ENCODE results near the gene TSNAX.
"Not testable (repeated sequence)": the region's sequence is repeated elsewhere in the genome, so short reads cannot be mapped to it uniquely, and the experiment has no call there.

The TSNAX gene

GRCh38 chr1:231564373-231564772 is 35.9 kb downstream of the TSNAX start:
- no peak for DNase-seq

GRCh38 chr1:231566496-231566895 is 38.0 kb downstream of the TSNAX start:
- no peak for DNase-seq

- DNase-seq, result not testable (repeated sequence)
These were observed 41.8 kb downstream of the TSNAX start for GRCh38 chr1:231570262-231570661.

- DNase-seq, result no peak
These were observed 43.4 kb downstream of the TSNAX start for GRCh38 chr1:231571904-231572303.

GRCh38 chr1:231575472-231575871 is 47.0 kb downstream of the TSNAX start:
- DNase-seq, result no peak

DNA sequence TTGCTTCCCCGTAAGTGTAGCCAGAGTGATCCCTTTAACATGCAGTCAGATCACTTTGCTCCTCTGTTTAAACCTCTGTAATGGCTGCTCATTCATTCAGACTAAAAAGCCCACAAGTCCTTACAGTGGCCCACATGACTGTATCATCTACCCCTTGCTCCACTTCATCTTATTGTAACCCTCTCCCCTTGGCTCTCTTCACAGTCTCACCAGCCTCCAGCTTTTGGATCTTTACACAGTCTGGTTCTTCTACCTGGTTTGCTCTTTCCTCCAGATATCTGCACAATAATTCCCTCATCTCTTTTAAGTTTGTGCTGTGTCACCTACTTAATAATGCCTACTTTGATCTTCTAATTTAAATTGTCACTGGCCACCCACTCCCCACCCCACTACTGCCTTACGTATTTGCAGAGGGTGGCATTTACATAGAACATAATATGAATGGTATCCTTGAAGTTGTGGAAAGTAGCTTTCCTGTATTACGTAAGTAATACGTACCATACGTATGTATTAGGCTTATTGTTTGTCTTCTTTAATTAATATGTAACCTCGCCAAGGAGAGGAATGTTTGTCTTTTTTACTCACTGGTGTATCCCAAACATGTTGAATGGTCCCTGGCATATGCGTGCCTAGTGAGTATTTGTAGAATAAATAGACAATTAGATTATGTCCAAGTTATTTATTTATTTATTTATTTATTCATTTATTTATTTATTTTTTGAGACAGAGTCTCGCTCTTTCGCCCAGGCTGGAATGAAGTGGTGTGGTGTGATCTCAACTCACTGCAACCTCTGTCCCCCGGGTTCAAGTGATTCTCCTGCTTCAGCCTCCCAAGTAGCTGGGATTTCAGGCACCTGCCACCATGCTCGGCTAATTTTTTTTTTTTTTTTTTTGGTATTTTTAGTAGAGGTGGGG is 48.6 kb downstream of the TSNAX start:
- DNase-seq, result no peak

- no peak for DNase-seq
These were observed 52.4 kb downstream of the TSNAX start for GRCh38 chr1:231580874-231581273.

GRCh38 chr1:231581859-231582258 is 53.4 kb downstream of the TSNAX start:
- DNase-seq, result no peak

DNA sequence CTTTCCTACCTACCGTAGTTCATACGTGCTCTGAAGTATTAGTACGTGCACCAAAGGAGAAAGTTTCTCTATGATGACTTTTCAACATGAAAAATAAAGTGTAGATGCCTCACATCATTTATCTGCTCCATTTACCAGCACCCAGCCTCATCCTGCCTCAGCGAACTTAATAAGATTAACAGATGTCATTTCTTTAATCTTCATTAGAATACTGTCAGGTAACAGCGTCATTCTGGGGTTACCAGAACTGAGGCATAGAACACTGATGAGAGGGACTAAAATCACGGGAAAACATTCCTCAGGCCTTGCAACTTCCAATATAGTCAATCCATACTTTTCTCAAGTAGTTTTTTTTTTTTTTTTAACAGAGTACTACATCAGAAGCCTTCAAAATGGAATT is 54.9 kb downstream of the TSNAX start:
- no peak for DNase-seq

DNA sequence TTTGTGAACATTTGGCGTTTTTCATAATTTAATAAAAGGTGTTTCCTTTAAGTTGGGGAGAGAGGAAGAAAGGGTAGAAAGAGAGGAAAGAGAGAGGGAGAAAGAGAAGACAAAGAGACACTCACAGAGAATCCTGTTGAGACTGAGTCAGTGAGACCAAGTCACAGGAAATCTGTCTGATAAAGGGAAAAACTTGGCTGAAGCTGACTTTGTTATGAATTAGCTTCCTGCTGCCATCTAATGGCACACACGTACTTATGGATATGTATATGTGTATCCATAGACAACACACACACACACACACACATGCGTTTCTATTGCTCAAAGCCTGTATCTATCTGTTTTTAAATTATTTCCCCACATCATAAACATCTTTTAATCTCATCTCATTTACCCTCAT is 55.6 kb downstream of the TSNAX start:
- DNase-seq, result no peak

GRCh38 chr1:231584921-231585320 is 56.5 kb downstream of the TSNAX start:
- DNase-seq, result no peak

DNA sequence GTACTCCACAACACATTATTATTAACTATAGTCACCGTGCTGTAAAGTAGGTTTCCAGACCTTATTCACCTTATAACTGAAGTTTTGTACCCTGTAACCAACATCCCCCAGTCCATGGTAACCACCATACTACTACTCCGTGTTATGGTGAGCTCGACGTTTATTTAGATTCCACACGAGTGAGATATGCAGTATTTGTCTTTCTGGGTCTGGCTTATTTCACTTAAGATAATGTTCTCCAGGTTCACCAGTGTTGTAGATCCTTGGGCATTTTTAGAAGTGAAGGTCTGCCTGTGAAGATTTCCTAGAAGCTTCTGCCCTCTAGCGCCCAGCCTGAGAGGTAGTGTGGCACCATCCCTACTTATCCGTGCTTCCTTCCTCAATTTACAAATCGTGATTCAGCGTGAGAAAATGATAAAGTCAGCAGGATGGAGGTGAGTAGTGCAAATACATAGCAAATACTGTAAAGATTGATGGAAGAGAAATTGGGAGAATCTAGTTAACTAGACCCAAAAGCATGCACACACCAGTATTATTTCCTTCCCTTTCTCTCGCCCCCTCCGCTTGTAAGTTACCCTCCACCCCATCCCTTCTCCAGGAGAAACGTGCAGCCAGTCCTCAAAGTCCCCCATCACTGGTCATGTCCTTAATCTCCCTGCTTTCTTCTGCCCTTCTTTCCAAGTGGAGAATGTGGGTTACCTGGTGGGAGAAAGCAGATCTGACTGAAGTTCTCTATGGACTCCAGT is 62.2 kb downstream of the TSNAX start:
- DNase-seq, result peak; percentile 30

GRCh38 chr1:231591466-231591865 is 63.0 kb downstream of the TSNAX start:
- no peak for DNase-seq

DNA sequence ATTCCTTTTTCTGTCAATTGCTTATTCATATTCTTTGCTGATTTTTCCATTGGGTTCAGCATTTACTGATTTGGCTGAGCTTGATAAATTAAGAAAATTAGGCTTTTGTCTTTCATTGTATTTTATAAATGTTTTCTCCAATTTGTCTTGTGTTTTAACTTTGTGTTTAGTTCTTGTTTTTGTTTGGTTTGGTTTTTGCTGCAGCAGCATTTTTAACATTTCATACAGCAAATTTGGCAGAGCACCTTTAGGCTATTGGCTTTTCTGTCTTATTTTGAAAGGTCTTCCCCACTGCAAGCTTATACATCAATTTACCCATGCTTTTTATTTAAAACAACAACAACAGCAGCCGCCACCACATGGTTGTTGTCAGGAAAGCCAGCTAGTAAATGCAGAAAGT is 64.3 kb downstream of the TSNAX start:
- no peak for DNase-seq

DNA sequence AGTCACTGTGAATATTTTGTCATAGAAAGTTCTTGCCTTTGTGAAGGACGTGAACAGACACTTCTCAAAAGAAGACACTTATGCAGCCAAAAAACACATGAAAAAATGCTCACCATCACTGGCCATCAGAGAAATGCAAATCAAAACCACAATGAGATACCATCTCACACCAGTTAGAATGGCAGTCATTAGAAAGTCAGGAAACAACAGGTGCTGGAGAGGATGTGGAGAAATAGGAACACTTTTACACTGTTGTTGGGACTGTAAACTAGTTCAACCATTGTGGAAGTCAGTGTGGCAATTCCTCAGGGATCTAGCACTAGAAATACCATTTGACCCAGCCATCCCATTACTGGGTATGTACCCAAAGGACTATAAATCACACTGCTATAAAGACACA is 64.8 kb downstream of the TSNAX start:
- DNase-seq, result not testable (repeated sequence)

DNA sequence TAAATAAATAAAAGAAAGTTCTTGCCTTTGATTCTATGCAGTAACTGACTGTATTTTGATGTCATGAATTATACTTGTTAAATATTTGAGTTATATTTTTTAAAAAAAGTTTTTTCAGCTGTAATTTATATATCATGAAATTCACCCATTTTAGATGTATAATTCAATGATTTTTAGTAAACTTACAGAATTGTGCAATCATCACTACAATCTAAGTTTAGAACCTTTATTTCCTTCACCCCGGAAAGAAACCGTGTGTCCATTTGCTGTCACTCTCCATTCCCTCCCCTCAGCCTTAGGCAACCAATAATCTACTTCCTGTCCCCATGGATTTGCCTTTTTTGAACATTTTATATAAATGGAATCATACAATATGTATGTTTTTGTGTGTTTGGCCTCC is 65.7 kb downstream of the TSNAX start:
- no peak for DNase-seq

- DNase-seq, result no peak
These were observed 66.3 kb downstream of the TSNAX start for GRCh38 chr1:231594749-231595148.

- DNase-seq, result no peak
These were observed 67.9 kb downstream of the TSNAX start for GRCh38 chr1:231596337-231596791.

DNA sequence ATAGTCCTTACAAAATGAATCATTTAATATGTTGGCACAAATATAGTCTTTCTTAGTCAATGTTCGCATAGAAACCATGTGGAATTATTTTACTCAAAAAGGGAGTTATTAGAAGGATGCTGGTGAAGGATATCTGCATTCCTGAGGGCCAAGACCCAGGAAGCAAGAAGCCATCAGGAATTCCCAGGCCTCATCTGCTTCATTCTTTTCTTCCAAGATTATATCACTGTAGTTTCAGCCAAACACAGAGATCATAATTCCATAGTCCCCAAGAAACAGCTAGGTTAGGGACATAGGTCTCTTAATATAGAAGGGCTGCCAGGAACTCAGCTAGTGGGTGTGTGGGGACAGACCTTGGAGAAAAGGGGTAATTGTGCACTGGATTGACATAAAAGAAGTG is 69.5 kb downstream of the TSNAX start:
- no peak for DNase-seq

DNA sequence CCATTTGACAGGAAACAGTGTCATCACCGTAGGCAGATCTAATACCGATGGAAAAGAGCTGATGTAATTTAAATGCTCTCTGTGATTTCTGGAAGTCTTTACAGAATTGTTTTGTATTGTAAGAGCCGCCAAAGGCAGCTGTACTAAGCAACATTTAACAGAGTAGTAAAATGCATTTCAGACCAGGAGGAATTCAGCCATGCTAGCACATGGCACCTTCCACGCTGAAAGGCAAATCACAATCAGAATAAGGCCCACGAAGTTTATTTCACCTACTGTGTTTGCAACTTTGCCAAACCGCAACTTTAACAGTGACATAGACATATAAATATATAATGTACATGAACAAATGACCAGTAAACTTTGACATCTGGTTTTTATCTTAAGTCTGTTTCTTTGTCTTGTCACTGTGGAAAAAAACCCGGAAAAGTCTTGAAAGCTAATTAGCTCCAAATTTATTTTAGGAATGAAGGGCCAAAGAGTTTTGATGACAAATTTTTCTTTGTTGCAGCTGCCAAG is 72.0 kb downstream of the TSNAX start:
- no peak for DNase-seq

DNA sequence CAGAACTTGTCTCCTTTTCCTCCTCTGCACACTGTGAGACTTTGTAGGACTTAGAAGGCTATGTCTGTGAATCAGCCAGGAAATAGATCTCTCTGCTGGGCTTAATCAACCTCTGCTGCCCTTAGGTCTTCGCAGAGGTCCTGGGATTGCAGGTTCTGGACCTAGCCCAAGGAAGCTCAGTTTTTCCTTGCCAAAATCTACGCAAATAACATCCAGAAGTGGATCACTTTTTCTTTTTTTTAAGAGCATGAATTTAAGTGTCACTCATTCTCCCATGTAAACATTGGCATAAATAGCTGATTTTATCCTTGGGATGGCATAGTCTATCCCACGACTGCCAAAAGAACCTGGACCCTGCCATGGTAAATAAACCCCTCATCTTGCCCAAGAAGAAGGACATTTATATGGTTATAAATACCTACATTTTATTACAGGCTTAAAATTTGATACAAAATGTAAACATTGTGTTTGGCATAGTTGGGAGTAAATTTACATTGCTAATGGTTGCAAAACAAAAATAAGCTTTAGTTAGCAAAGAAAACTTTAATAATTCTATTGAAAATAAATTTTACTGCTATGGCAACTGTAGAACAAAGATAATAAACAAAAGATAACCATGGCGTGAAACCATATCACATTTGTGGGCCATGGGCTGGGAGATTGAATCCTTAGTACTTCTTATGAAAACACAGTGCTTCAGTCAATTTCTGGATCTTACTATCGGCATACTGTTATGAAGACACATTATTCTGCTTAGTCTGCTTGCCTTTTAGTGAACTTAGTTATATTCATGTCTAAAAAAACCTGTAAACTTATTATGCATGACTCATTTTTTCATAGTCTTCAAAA is 73.6 kb downstream of the TSNAX start:
- no peak for DNase-seq

DNA sequence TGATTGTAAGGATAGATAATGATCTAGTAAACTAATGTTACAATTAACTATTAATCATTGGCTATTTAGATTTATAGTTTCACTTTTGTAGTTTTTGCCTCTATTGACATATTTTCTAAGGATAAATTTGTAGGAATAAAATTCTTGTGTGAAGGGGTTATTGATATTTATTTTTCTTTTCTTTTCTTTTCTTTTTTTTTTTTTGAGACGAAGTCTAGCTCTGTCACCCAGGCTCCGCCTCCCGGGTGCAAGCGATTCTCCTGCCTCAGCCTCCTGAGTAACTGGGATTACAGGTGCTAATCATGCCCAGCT is 74.2 kb downstream of the TSNAX start:
- DNase-seq, result no peak

Data from SIG-M5 (cell line).